Tongue (tissue), 2 donors: ENCODE measurements around the gene ASTL. TPM values are rescaled to one million over a fixed set of nuclear protein-coding genes. Genes with fewer than 3 reads are reported as not detected.

Experiments
- DNase-seq: peaks from one replicate; pipeline ENCODE4 v3.0.0-alpha.2; 2015
- total RNA-seq: library from RNA; depleted of rRNA; stranded (reverse); fragments of >200 nt; gene quantifications from one replicate; pipeline ENCODE4 v1.2.3, GENCODE V29; 2014

Gene ASTL
- total RNA-seq, 1 donor from 2014 or later, result not detected

- no peak for DNase-seq
Measured at GRCh38 chr2:96083064-96083939, 55.0 kb downstream of the ASTL start.

GRCh38 chr2:96082211-96083063 is 55.9 kb downstream of the ASTL start:
- DNase-seq, result no peak

GRCh38 chr2:96081042-96081441 is 57.3 kb downstream of the ASTL start:
- DNase-seq, result no peak

- DNase-seq, result no peak
Measured at GRCh38 chr2:96075199-96075771, 63.0 kb downstream of the ASTL start.

- no peak for DNase-seq
Measured at GRCh38 chr2:96074156-96074555, 64.1 kb downstream of the ASTL start.

GRCh38 chr2:96073170-96073775 is 65.0 kb downstream of the ASTL start:
- no peak for DNase-seq

Other genes starting within 250 kb of the ASTL start
- gene ANKRD36C, start 146.7 kb downstream of the ASTL start, total RNA-seq, result 165 TPM
- 2.8 TPM for gene GPAT2, start 103.6 kb downstream of the ASTL start, total RNA-seq
- 5.2 TPM for gene ADRA2B, start 21.9 kb downstream of the ASTL start, total RNA-seq
- 8.0 TPM for gene DUSP2, start 6.9 kb upstream of the ASTL start, total RNA-seq
- gene STARD7, start 70.3 kb upstream of the ASTL start, total RNA-seq, result 242 TPM
- gene TMEM127, start 127.5 kb upstream of the ASTL start, total RNA-seq, result 17.4 TPM
- 74.4 TPM for gene CIAO1, start 127.7 kb upstream of the ASTL start, total RNA-seq
- 66.6 TPM for gene SNRNP200, start 167.0 kb upstream of the ASTL start, total RNA-seq
- gene ITPRIPL1, start 186.8 kb upstream of the ASTL start, total RNA-seq, result 6.3 TPM
- 4.6 TPM for gene NCAPH, start 197.3 kb upstream of the ASTL start, total RNA-seq